HCT116 (cell line): ENCODE results near the gene TMEM45A.

ENCODE experiments used
- EZH2 ChIP-seq: fragments of 200-600 bp; sonication (generic); IDR thresholded peaks from 2 replicates; pipeline ENCODE4 v1.6.1; 2017; ENCODE audit warnings: antibody characterized with exemption, mixed run types
- JUND ChIP-seq: IDR thresholded peaks from 2 replicates; pipeline ENCODE4 v1.6.1; 2012
- MAX ChIP-seq: IDR thresholded peaks from 2 replicates; pipeline ENCODE4 v1.6.1; 2012
- POLR2A ChIP-seq: IDR thresholded peaks from 2 replicates; pipeline ENCODE4 v1.7.0; 2011; ENCODE audit warnings: borderline replicate concordance; ENCODE audit not compliant: insufficient read depth, insufficient read length; ENCODE audit errors: extremely low read depth
- REST ChIP-seq: IDR thresholded peaks from 2 replicates; pipeline ENCODE4 v1.6.1; 2012; ENCODE audit warnings: low read depth
- ZNF274 ChIP-seq: fragments of 200-500 bp; sonication (Bioruptor generic); IDR thresholded peaks from 2 replicates; pipeline ENCODE4 v1.6.1; 2014; ENCODE audit warnings: mild to moderate bottlenecking, low read depth, low read length, inconsistent platforms
- TF ChIP-seq, protein P1 (sequence below): IDR thresholded peaks from 2 replicates; pipeline ENCODE4 v1.6.1; 2011; ENCODE audit warnings: mild to moderate bottlenecking, low read length, moderate library complexity; ENCODE audit not compliant: insufficient replicate concordance; ENCODE audit errors: extremely low read depth
- TF ChIP-seq, protein P2 (sequence below), 3 experiments: fragments of 200-600 bp in 1 of 3; sonication (generic) in 1 of 3; IDR thresholded peaks in 2 of 3; conservative IDR thresholded peaks in 1 of 3; 2 replicates each; pipeline ENCODE4 v1.5.1; 2012 to 2017; ENCODE audit warnings: low read depth in 2 of 3, low read length in 2 of 3, antibody characterized with exemption in 1 of 3, borderline replicate concordance in 1 of 3, control low read depth in 1 of 3, mild to moderate bottlenecking in 1 of 3, mixed read lengths in 1 of 3, mixed run types in 1 of 3, moderate library complexity in 1 of 3; ENCODE audit not compliant: insufficient read depth in 1 of 3

GRCh38 chr3:100600181-100601042 lies 108.0 kb downstream of the TMEM45A start:
- TF ChIP-seq, protein P1, sequence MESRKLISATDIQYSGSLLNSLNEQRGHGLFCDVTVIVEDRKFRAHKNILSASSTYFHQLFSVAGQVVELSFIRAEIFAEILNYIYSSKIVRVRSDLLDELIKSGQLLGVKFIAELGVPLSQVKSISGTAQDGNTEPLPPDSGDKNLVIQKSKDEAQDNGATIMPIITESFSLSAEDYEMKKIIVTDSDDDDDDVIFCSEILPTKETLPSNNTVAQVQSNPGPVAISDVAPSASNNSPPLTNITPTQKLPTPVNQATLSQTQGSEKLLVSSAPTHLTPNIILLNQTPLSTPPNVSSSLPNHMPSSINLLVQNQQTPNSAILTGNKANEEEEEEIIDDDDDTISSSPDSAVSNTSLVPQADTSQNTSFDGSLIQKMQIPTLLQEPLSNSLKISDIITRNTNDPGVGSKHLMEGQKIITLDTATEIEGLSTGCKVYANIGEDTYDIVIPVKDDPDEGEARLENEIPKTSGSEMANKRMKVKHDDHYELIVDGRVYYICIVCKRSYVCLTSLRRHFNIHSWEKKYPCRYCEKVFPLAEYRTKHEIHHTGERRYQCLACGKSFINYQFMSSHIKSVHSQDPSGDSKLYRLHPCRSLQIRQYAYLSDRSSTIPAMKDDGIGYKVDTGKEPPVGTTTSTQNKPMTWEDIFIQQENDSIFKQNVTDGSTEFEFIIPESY, result no peak
- TF ChIP-seq, protein P2, sequence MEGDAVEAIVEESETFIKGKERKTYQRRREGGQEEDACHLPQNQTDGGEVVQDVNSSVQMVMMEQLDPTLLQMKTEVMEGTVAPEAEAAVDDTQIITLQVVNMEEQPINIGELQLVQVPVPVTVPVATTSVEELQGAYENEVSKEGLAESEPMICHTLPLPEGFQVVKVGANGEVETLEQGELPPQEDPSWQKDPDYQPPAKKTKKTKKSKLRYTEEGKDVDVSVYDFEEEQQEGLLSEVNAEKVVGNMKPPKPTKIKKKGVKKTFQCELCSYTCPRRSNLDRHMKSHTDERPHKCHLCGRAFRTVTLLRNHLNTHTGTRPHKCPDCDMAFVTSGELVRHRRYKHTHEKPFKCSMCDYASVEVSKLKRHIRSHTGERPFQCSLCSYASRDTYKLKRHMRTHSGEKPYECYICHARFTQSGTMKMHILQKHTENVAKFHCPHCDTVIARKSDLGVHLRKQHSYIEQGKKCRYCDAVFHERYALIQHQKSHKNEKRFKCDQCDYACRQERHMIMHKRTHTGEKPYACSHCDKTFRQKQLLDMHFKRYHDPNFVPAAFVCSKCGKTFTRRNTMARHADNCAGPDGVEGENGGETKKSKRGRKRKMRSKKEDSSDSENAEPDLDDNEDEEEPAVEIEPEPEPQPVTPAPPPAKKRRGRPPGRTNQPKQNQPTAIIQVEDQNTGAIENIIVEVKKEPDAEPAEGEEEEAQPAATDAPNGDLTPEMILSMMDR (IDR thresholded peaks at IDR 0.05 in 2 of 3, conservative IDR thresholded peaks at IDR 0.05 in 1 of 3; ENCODE audit: borderline replicate concordance in 1 of 3, insufficient read depth in 1 of 3, low read depth in 2 of 3, low read length in 2 of 3), result no peak
- no peak for TF ChIP-seq REST
- TF ChIP-seq POLR2A, result no peak
- no peak for TF ChIP-seq MAX
- no peak for TF ChIP-seq JUND
- TF ChIP-seq EZH2, result no peak
- no peak for TF ChIP-seq ZNF274
